Left cardiac atrium (tissue), 4 donors: ENCODE results near the gene ZNF410. TPM values are rescaled to one million over a fixed set of nuclear protein-coding genes. Genes with fewer than 3 reads are reported as not detected.
A peak's percentile ranks its signal among the peaks of the same experiment; 100 is the strongest.
"Not testable (repeated sequence)": the region's sequence is repeated elsewhere in the genome, so short reads cannot be mapped to it uniquely, and the experiment has no call there.

ENCODE experiments used
- ATAC-seq, 2 donors: fragments of 200-7000 bp; cut with Tn5 transposase; one replicate each; pipeline ENCODE4 v1.9.1; 2020; ENCODE audit warnings: mild to moderate bottlenecking in 2 of 2, moderate library complexity in 2 of 2
- DNase-seq: peaks from one replicate; pipeline ENCODE4 v3.0.0-alpha.2; 2020
- intact Hi-C, 2 donors: fragments of 100-400 bp; cut with DNase I; formaldehyde crosslinking; loops; one replicate each; pipeline versions ENCODE4 v1.14.1 to v1.15.1; 2022 to 2023
- total RNA-seq, 2 donors: library from RNA; stranded (reverse); fragmentation: NEBNext Ultra II Directional; extraction: Animal tissue kit (Norgen Biotek cat#: 25700); gene quantifications; one replicate each; pipeline ENCODE4 v1.2.1, GENCODE V29; 2021
- donor health status: DM: no; HTN: yes; CAD: no.
- donor health status: DM: no; HTN: yes; CAD: no; lungs with severe emphysema.
- donor health status: DM: yes; HTN: yes; CAD: no.
- donor health status: Dilated cardiomyopathy.

The ZNF410 gene
- total RNA-seq, 2 donors from 2014 or later = 19.2 to 28.8 TPM

GRCh38 chr14:73878436-73878835, 8.2 kb upstream of the ZNF410 start:
- ATAC-seq (no peak), DNase-seq (no peak)
- intact Hi-C loops = no loop called here

GRCh38 chr14:73879027-73879426, 7.6 kb upstream of the ZNF410 start:
- no peak for DNase-seq
- intact Hi-C loops = no loop called here
- no peak for ATAC-seq

- intact Hi-C loops = no loop called here
- DNase-seq (no peak), ATAC-seq (no peak)
Measured at GRCh38 chr14:73884438-73885190, 2.0 kb upstream of the ZNF410 start.

GRCh38 chr14:73887318-73887616, 608 bp downstream of the ZNF410 start:
- no peak for ATAC-seq
- intact Hi-C loops = no loop called here
- no peak for DNase-seq

GRCh38 chr14:73887694-73888459, 1.2 kb downstream of the ZNF410 start:
- no peak for ATAC-seq
- DNase-seq = no peak
- intact Hi-C loops = no loop called here

- DNase-seq (no peak), ATAC-seq (no peak)
- intact Hi-C loops = no loop called here
Measured at GRCh38 chr14:73888460-73888725, 1.7 kb downstream of the ZNF410 start.

GRCh38 chr14:73888971-73889370, 2.3 kb downstream of the ZNF410 start:
- DNase-seq = no peak
- intact Hi-C loops = no loop called here
- no peak for ATAC-seq

GRCh38 chr14:73889376-73889775, 2.7 kb downstream of the ZNF410 start:
- intact Hi-C loops = no loop called here
- ATAC-seq (no peak), DNase-seq (no peak)

- ATAC-seq, intact Hi-C loops, DNase-seq: not testable (repeated sequence)
Measured at GRCh38 chr14:73894180-73894687, 7.6 kb downstream of the ZNF410 start.

GRCh38 chr14:73895939-73896338, 9.3 kb downstream of the ZNF410 start:
- intact Hi-C loops = no loop called here
- DNase-seq = no peak
- ATAC-seq = no peak

- no peak for DNase-seq
- intact Hi-C loops = no loop called here
- no peak for ATAC-seq
Measured at GRCh38 chr14:73896521-73896920, 9.9 kb downstream of the ZNF410 start.

- no peak for ATAC-seq
- intact Hi-C loops = no loop called here
- DNase-seq = no peak
Measured at GRCh38 chr14:73903028-73903427, 16.4 kb downstream of the ZNF410 start.

- intact Hi-C loops = no loop called here
- ATAC-seq (peak in 1 of 2 donors; percentile 45), DNase-seq (no peak)
Measured at GRCh38 chr14:73909681-73910080, 23.0 kb downstream of the ZNF410 start.

- ATAC-seq = no peak
- intact Hi-C loops = no loop called here
- no peak for DNase-seq
Measured at GRCh38 chr14:73913256-73913655, 26.6 kb downstream of the ZNF410 start.

GRCh38 chr14:73916324-73916723, 29.7 kb downstream of the ZNF410 start:
- intact Hi-C loops = no loop called here

GRCh38 chr14:73919457-73919856, 32.8 kb downstream of the ZNF410 start:
- intact Hi-C loops, DNase-seq, ATAC-seq: not testable (repeated sequence)

More at GRCh38 chr14:73916324-73916723, 29.7 kb downstream of the ZNF410 start:
- no peak for DNase-seq
- ATAC-seq = no peak

GRCh38 chr14:73924337-73924736, 37.7 kb downstream of the ZNF410 start:
- intact Hi-C loops = no loop called here
- DNase-seq (no peak), ATAC-seq (no peak)

- intact Hi-C loops = no loop called here
- ATAC-seq (no peak), DNase-seq (no peak)
Measured at GRCh38 chr14:73935666-73936065, 49.0 kb downstream of the ZNF410 start.

- ATAC-seq = no peak
- intact Hi-C loops = no loop called here
- DNase-seq = no peak
Measured at GRCh38 chr14:73936548-73936947, 49.9 kb downstream of the ZNF410 start.

GRCh38 chr14:73937012-73937411, 50.4 kb downstream of the ZNF410 start:
- intact Hi-C loops = no loop called here
- DNase-seq = no peak
- ATAC-seq = no peak

- intact Hi-C loops = no loop called here
- DNase-seq = no peak
- no peak for ATAC-seq
Measured at GRCh38 chr14:73942180-73942579, 55.5 kb downstream of the ZNF410 start.
